ENCODE results near the gene FBXL12. TPM values are rescaled to one million over a fixed set of nuclear protein-coding genes. Genes with fewer than 3 reads are reported as not detected.
A peak's percentile ranks its signal among the peaks of the same experiment; 100 is the strongest.

Gene FBXL12
- total and polyA plus RNA-seq, 2 of the 4 experiments (the other 2 are of a cell fraction) = 8.1 to 42.6 TPM

DNA sequence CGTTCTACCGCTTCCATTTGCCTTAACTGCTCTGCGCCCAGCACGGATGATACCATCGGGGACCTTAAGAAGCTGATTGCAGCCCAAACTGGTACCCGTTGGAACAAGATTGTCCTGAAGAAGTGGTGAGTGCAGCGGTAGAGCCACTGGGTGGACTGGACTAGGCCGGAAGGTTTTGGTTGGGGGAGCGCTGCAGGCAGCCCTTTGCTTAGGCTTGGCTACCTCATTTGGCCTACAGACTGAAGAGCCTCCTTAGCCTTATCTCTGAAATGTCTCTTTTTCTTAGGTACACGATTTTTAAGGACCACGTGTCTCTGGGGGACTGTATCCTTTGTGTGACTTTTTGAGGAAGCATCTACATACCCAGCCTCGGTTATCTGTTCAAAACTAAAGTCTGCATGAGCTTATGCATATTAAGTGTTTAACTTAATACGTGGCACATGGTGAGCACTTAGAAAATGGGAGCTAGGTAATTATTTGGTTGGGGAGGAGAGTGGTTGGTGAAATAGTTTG lies 9.7 kb upstream of the FBXL12 start:
- Histone ChIP-seq H4K20me1 (ENCODE audit: insufficient read depth, low read length) (peaks cover 15% of the 10 kb centered on the region; the same call in 1 of the 2 replicates), H3K9ac (ENCODE audit: low read depth, low read length) (peak overlapping the region; percentile 93), H2BK15ac (ENCODE audit: low read depth, low read length) (no peak overlapping the region), H3K4me1 (ENCODE audit: control insufficient read depth, insufficient read depth, low read length) (peaks cover 2% of the 10 kb centered on the region; the same call in 1 of the 2 replicates), H2BK5ac (ENCODE audit: low read depth, low read length, poor library complexity, severe bottlenecking) (no peak overlapping the region), H3K56ac (ENCODE audit: extremely low read depth, insufficient read depth, low read length) (no peak overlapping the region), H2AK9ac (replicated peaks; ENCODE audit: low read depth, low read length, poor library complexity) (peak overlapping the region; percentile 91), H4K91ac (ENCODE audit: insufficient read depth, low read depth, low read length) (no peak overlapping the region), H3K79me1 (ENCODE audit: low read depth in 1 of 2, low read length in 2 of 2) (peaks cover 24 to 72% of the 10 kb centered on the region in 2 experiments), H3K9me3 (ENCODE audit: control insufficient read depth, insufficient read depth, low read length) (no peaks in the 10 kb centered on the region), H3K4me3 (ENCODE audit: insufficient read depth, low read depth, low read length) (peak overlapping the region; percentile 74), H4K8ac (ENCODE audit: low read depth in 2 of 2, low read length in 2 of 2) (peak overlapping the region; percentile 2 to 92; a peak in 2 of 4 replicates), H3K4ac (ENCODE audit: low read depth, low read length) (peak overlapping the region; percentile 89), H3K9me1 (ENCODE audit: insufficient read depth, low read length) (0 out of 2 replicates have a peak, but pooled peaks cover 7% of the 10 kb centered on the region), H2AK5ac (ENCODE audit: low read depth, low read length) (peak overlapping the region; percentile 71), H2BK120ac (ENCODE audit: low read depth, low read length) (no peak overlapping the region), H3K27me3 (ENCODE audit: control insufficient read depth, insufficient read depth, low read length) (no peaks in the 10 kb centered on the region), H3K14ac (replicated peaks; ENCODE audit: low read depth, low read length) (peak overlapping the region; percentile 85), H4K5ac (ENCODE audit: low read depth, low read length) (0 out of 2 replicates have a peak overlapping the region, but pooled peaks have one; percentile 6), H3K27ac (ENCODE audit: insufficient read depth, low read length) (peak overlapping the region; percentile 88), H3K18ac (ENCODE audit: low read depth, low read length) (no peak overlapping the region), H2AFZ (replicated peaks; ENCODE audit: low read length, poor library complexity) (peak overlapping the region; percentile 52), H2BK20ac (ENCODE audit: low read depth, low read length) (no peak overlapping the region), H3K4me2 (ENCODE audit: low read depth, low read length) (peak overlapping the region; percentile 99), H3K36me3 (ENCODE audit: control insufficient read depth, insufficient read depth, low read length) (peaks cover 7% of the 10 kb centered on the region), H3K23ac (ENCODE audit: low read depth, low read length) (peak overlapping the region; percentile 84)
- dilution Hi-C loops (cut with HindIII; ENCODE audit: low sequenced_read_pairs, unreplicated experiment) = no loop called here
- WGBS, 2 experiments (ENCODE audit: extremely low coverage in 2 of 2, insufficient read length in 1 of 2) = 23% methylated on average over 4 of the region's 13 CpGs; no CpG with 5 or more reads in 1 of the 2 experiments
- BruUV-seq (replicated peaks) = TSS peak; percentile 57
- ChIA-PET CTCF (interaction anchor here (0.6 kb wide), 1 partner anchor 393 kb away, joined by 3 read pairs; the partner anchor contains the start of gene ZNF266), POLR2A (ENCODE audit: unreplicated experiment) (no interaction called here)
- intact Hi-C loops (cut with micrococcal nuclease) = no loop called here
- DNase-seq (no peak), ATAC-seq (ENCODE audit: low read depth) (no peak)
- in situ Hi-C loops (cut with MboI; ENCODE audit: low sequenced_read_pairs) = no loop called here
- no peak for TF ChIP-seq SMC3 (IDR thresholded peaks at IDR 0.05; ENCODE audit: low read depth, low read length)
- no peak for TF ChIP-seq MAFK (IDR thresholded peaks at IDR 0.05; ENCODE audit: low read depth, low read length)
- TF ChIP-seq RCOR1 (IDR thresholded peaks at IDR 0.05; ENCODE audit: insufficient replicate concordance, low read length) = no peak
- TF ChIP-seq RFX5 (IDR thresholded peaks at IDR 0.05; ENCODE audit: low read depth, low read length) = no peak
- TF ChIP-seq, protein P1, sequence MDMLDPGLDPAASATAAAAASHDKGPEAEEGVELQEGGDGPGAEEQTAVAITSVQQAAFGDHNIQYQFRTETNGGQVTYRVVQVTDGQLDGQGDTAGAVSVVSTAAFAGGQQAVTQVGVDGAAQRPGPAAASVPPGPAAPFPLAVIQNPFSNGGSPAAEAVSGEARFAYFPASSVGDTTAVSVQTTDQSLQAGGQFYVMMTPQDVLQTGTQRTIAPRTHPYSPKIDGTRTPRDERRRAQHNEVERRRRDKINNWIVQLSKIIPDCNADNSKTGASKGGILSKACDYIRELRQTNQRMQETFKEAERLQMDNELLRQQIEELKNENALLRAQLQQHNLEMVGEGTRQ (IDR thresholded peaks at IDR 0.05; ENCODE audit: low read depth, low read length) = no peak
- TF ChIP-seq NFE2L2 (IDR thresholded peaks at IDR 0.05; ENCODE audit: low read depth, low read length) = no peak
- no peak for TF ChIP-seq CEBPB (IDR thresholded peaks at IDR 0.05; ENCODE audit: low read depth, low read length)
- TF ChIP-seq MXI1 (IDR thresholded peaks at IDR 0.05; ENCODE audit: borderline replicate concordance, low read depth, low read length) = no peak
- no peak for TF ChIP-seq BHLHE40 (IDR thresholded peaks at IDR 0.05; ENCODE audit: low read depth, low read length)
- TF ChIP-seq, protein P2, sequence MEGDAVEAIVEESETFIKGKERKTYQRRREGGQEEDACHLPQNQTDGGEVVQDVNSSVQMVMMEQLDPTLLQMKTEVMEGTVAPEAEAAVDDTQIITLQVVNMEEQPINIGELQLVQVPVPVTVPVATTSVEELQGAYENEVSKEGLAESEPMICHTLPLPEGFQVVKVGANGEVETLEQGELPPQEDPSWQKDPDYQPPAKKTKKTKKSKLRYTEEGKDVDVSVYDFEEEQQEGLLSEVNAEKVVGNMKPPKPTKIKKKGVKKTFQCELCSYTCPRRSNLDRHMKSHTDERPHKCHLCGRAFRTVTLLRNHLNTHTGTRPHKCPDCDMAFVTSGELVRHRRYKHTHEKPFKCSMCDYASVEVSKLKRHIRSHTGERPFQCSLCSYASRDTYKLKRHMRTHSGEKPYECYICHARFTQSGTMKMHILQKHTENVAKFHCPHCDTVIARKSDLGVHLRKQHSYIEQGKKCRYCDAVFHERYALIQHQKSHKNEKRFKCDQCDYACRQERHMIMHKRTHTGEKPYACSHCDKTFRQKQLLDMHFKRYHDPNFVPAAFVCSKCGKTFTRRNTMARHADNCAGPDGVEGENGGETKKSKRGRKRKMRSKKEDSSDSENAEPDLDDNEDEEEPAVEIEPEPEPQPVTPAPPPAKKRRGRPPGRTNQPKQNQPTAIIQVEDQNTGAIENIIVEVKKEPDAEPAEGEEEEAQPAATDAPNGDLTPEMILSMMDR (conservative IDR thresholded peaks at IDR 0.05; ENCODE audit: low read depth, low read length) = no peak
